HL-60 (cell line): ENCODE measurements around the gene CERS6.

Experiments
- DNase-seq, 2 experiments: peaks; one replicate each; pipeline ENCODE4 v3.0.0-alpha.2; 2010 to 2020; ENCODE audit warnings: low read depth in 1 of 2, low spot score in 1 of 2
- H3K27ac ChIP-seq: fragments of 250-450 bp; sonication (Bioruptor Pico); replicated peaks from 2 replicates; pipeline ENCODE4 v1.5.1; 2020; ENCODE audit warnings: mild to moderate bottlenecking, moderate library complexity
- H3K27me3 ChIP-seq: fragments of 250-450 bp; sonication (Bioruptor Pico); 2 replicates; pipeline ENCODE4 v1.5.1; 2021; ENCODE audit warnings: mild to moderate bottlenecking, moderate library complexity; ENCODE audit not compliant: insufficient read depth, poor library complexity, severe bottlenecking
- H3K4me3 ChIP-seq: replicated peaks from 2 replicates; pipeline ENCODE4 v1.5.1; 2011; ENCODE audit warnings: mild to moderate bottlenecking, control low read depth, low read length; ENCODE audit not compliant: insufficient read depth
- GABPA ChIP-seq: IDR thresholded peaks from 2 replicates; pipeline ENCODE4 v1.6.1; 2012; ENCODE audit warnings: low read depth
- POLR2AphosphoS5 ChIP-seq: IDR thresholded peaks from 2 replicates; pipeline ENCODE4 v1.6.1; 2012; ENCODE audit warnings: low read depth
- SPI1 ChIP-seq: IDR thresholded peaks from 2 replicates; pipeline ENCODE4 v1.6.1; 2012; ENCODE audit warnings: low read depth, mild to moderate bottlenecking, borderline replicate concordance
- TF ChIP-seq, protein P1 (sequence below): IDR thresholded peaks from one replicate; pipeline ENCODE4 v1.5.1; 2011; ENCODE audit warnings: low read length, control low read depth, inconsistent platforms; ENCODE audit not compliant: insufficient read depth
- TF ChIP-seq, protein P2 (sequence below): IDR thresholded peaks from 2 replicates; pipeline ENCODE4 v1.6.1; 2012; ENCODE audit warnings: low read depth; ENCODE audit not compliant: insufficient replicate concordance

The CERS6 gene

DNA sequence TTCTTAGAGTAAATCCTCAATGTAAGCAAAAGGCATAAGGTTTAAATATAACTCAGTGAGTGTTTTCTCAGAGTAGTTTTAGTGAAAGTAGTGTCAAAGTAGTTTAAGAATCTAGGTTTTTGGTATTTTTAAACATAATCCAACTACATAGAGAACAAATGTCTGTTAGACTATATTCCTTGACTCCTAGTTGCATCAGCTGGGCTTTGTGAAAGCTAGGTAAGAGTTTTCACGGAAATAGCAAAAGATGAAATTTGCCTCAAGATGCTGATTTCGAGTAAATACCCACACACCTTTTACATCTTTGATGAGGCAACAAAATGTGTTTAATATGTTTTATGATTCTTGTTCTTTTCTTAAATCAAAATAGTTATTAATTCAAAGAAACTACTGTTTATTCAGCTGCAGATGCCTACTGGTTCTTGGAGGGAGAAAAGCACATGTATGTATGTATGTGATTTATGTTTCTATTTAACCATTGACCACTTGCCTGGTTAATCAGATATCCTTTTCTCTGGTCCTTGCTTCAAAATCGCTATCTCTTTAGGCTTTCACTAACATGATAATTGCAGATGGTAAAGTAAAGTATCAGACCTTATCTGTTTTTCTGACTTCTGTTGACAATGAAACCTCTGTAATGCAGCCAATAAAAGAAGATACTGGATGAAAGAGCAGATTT lies 229.0 kb downstream of the CERS6 start:
- Histone ChIP-seq H3K27me3 (no peaks in the 10 kb centered on the region), H3K27ac (peak overlapping the region; percentile 28), H3K4me3 (no peak overlapping the region)
- no peak for TF ChIP-seq GABPA
- no peak for TF ChIP-seq POLR2AphosphoS5
- TF ChIP-seq SPI1 = no peak
- TF ChIP-seq, protein P1, sequence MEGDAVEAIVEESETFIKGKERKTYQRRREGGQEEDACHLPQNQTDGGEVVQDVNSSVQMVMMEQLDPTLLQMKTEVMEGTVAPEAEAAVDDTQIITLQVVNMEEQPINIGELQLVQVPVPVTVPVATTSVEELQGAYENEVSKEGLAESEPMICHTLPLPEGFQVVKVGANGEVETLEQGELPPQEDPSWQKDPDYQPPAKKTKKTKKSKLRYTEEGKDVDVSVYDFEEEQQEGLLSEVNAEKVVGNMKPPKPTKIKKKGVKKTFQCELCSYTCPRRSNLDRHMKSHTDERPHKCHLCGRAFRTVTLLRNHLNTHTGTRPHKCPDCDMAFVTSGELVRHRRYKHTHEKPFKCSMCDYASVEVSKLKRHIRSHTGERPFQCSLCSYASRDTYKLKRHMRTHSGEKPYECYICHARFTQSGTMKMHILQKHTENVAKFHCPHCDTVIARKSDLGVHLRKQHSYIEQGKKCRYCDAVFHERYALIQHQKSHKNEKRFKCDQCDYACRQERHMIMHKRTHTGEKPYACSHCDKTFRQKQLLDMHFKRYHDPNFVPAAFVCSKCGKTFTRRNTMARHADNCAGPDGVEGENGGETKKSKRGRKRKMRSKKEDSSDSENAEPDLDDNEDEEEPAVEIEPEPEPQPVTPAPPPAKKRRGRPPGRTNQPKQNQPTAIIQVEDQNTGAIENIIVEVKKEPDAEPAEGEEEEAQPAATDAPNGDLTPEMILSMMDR = no peak
- TF ChIP-seq, protein P2, sequence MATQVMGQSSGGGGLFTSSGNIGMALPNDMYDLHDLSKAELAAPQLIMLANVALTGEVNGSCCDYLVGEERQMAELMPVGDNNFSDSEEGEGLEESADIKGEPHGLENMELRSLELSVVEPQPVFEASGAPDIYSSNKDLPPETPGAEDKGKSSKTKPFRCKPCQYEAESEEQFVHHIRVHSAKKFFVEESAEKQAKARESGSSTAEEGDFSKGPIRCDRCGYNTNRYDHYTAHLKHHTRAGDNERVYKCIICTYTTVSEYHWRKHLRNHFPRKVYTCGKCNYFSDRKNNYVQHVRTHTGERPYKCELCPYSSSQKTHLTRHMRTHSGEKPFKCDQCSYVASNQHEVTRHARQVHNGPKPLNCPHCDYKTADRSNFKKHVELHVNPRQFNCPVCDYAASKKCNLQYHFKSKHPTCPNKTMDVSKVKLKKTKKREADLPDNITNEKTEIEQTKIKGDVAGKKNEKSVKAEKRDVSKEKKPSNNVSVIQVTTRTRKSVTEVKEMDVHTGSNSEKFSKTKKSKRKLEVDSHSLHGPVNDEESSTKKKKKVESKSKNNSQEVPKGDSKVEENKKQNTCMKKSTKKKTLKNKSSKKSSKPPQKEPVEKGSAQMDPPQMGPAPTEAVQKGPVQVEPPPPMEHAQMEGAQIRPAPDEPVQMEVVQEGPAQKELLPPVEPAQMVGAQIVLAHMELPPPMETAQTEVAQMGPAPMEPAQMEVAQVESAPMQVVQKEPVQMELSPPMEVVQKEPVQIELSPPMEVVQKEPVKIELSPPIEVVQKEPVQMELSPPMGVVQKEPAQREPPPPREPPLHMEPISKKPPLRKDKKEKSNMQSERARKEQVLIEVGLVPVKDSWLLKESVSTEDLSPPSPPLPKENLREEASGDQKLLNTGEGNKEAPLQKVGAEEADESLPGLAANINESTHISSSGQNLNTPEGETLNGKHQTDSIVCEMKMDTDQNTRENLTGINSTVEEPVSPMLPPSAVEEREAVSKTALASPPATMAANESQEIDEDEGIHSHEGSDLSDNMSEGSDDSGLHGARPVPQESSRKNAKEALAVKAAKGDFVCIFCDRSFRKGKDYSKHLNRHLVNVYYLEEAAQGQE = no peak
- DNase-seq = no peak

DNA sequence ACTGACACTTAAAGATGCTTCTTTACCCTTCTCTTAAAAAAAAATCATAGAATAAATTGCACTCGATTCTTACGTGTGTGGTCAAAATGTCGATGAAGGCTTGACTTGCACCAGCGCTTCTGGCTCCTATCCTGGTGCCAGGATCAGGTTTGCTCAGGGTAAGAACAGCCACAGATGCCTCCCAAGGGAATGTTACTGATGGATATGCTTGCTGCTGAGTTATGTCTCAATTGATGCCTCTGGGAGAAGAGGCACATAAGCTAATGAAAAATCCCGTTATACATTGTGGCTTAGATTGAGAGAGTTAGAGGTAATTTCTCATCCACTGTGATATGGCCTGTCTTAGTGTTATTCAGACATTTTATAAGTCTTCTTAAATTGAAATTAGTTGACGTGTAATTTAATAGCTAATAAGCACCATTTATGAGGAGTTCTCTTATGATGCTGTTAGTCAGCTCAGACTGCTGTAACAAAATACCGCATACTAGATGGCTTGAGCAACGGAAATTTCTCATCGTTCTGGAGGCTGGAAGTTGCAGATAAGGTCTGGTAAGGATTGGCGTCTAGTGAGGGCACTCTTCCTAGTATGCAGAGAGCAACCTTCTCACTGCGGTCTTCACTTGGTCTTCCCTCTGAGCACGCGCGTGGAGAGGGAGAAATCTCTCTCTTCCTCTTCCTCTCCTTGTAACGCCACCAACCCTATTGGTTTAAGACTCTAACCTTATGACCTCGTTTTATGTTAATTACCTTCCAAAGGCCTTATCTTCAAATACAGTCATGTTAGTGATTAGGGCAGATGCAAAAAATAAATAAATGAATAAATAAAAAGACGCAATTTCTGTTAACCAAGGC lies 229.8 kb downstream of the CERS6 start:
- peak; percentile 39 to 92 for DNase-seq
- TF ChIP-seq SPI1 (peak; percentile 77; the same call in 1 of the 2 replicates), POLR2AphosphoS5 (peak; percentile 41; the same call in 1 of the 2 replicates), GABPA (no peak)
- TF ChIP-seq, protein P2 = no peak
- TF ChIP-seq, protein P1 = no peak
- Histone ChIP-seq H3K27me3 (no peaks in the 10 kb centered on the region), H3K4me3 (no peak overlapping the region), H3K27ac (peak overlapping the region; percentile 28)

DNA sequence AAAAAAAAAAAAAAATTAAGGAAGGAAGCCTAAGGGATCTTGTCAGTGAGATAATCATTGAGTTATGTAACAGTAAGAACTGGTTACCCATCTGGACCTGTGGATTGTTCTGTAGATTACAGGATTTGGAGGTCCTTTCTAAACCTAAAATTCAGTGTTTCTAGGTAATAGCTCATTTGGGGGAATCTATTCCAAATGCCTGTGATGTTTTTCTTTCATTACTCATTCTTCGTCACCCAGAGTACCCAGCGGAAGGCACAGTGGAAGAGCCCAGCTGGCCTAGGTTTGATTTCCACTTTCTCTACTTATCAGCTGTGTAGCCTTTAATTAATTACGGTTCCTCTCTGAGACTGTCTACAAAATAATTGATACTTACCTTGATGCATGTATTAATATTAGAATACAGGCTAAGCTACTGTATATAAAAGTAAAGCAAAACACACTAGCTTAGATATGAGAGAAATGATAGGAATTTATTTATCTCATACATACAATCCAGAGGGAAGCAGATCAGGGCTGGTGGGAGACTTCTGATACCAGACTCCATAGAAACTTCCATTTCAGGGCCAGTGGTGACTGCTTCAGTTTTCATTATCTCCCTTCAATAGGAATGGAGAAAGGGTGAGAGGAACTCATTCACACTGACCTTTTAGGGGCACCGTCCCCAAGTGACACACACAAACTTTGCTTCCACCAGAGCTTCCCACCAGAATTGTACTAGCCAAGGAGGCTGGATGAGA lies 230.6 kb downstream of the CERS6 start:
- TF ChIP-seq, protein P1 = no peak
- TF ChIP-seq SPI1 (no peak), GABPA (no peak), POLR2AphosphoS5 (no peak)
- TF ChIP-seq, protein P2 = no peak
- Histone ChIP-seq H3K4me3 (no peak overlapping the region), H3K27ac (no peak overlapping the region), H3K27me3 (no peaks in the 10 kb centered on the region)
- DNase-seq = no peak
